Lung (tissue), 12 donors: ENCODE measurements around the gene EIF4E1B. TPM values are rescaled to one million over a fixed set of nuclear protein-coding genes. Genes with fewer than 3 reads are reported as not detected.

Source experiments
- ATAC-seq: fragments of 200-7000 bp; cut with Tn5 transposase; one replicate; pipeline ENCODE4 v1.9.1; 2020; ENCODE audit warnings: moderate number of reproducible peaks; ENCODE audit not compliant: insufficient read depth, low FRiP score
- DNase-seq, 3 donors: peaks; one replicate each; pipeline ENCODE4 v3.0.0-alpha.2; 2013 to 2017
- H3K27ac ChIP-seq, 2 donors: one replicate each; pipeline ENCODE4 v1.5.1; 2013; ENCODE audit warnings: mild to moderate bottlenecking in 2 of 2, moderate library complexity in 2 of 2, control low read depth in 1 of 2, inconsistent platforms in 1 of 2, low read depth in 1 of 2, low read length in 1 of 2
- H3K27me3 ChIP-seq, 3 donors: one replicate each; pipeline ENCODE4 v1.5.1; 2013; ENCODE audit warnings: low read length in 2 of 3; ENCODE audit not compliant: control insufficient read depth in 3 of 3, insufficient read depth in 3 of 3
- H3K36me3 ChIP-seq, 4 donors: one replicate each; pipeline ENCODE4 v1.5.1; 2013; ENCODE audit warnings: low read length in 4 of 4, mild to moderate bottlenecking in 1 of 4, moderate library complexity in 1 of 4; ENCODE audit not compliant: control insufficient read depth in 4 of 4, insufficient read depth in 4 of 4
- H3K4me1 ChIP-seq, 5 donors: one replicate each; pipeline ENCODE4 v1.5.1; 2013; ENCODE audit warnings: low read length in 5 of 5, mild to moderate bottlenecking in 2 of 5, moderate library complexity in 1 of 5; ENCODE audit not compliant: control insufficient read depth in 5 of 5, insufficient read depth in 5 of 5
- H3K4me3 ChIP-seq: one replicate; pipeline ENCODE4 v1.5.1; 2013; ENCODE audit warnings: mild to moderate bottlenecking, control low read depth, moderate library complexity
- H3K9ac ChIP-seq, 2 donors: one replicate each; pipeline ENCODE4 v1.5.1; 2013; ENCODE audit warnings: low read length in 2 of 2, control low read depth in 1 of 2; ENCODE audit not compliant: insufficient read depth in 1 of 2
- H3K9me3 ChIP-seq, 4 donors: one replicate each; pipeline ENCODE4 v1.5.1; 2013; ENCODE audit warnings: low read length in 3 of 4, mild to moderate bottlenecking in 1 of 4, moderate library complexity in 1 of 4; ENCODE audit not compliant: control insufficient read depth in 4 of 4, insufficient read depth in 3 of 4
- CTCF ChIP-seq: IDR thresholded peaks from 2 replicates; pipeline ENCODE4 v1.5.1; 2012; ENCODE audit warnings: mild to moderate bottlenecking; ENCODE audit errors: control extremely low read depth, extremely low read depth
- WGBS, 2 donors: extraction: QIAGEN DNeasy Blood & Tissue Kit; methylation state at CpG; one replicate each; pipeline ENCODE4 v1.1.7; 2013; 5-methylcytosine and 5-hydroxymethylcytosine counted together
- polyA plus RNA-seq, 2 donors: library from polyadenylated mRNA; stranded (reverse); fragments of 200-250 nt; gene quantifications; one replicate each; pipeline ENCODE4 v1.2.1, GENCODE V29; 2013
- total RNA-seq, 2 donors: library from RNA; depleted of rRNA in 1 of 2; stranded (reverse); fragments of >200 nt in 1 of 2; gene quantifications; one replicate each; pipeline ENCODE4 v1.2.1, GENCODE V29; 2014 to 2021
- donor health status: control.
- donor health status: control.
- donor health status: Bipolar disorder and iron deficiency.
- donor health status: healthy.
- donor health status: DM: yes; HTN: yes; CAD: no.

EIF4E1B gene
- total and polyA plus RNA-seq, 4 donors, result not detected

GRCh38 chr5:176692839-176693476 lies 62.5 kb downstream of the EIF4E1B start:
- H3K36me3 ChIP-seq, result no peaks in the 10 kb centered on the region
- TF ChIP-seq CTCF, result no peak
- peaks cover 0 to 11% (median 0%) of the 10 kb centered on the region in 5 donors for H3K4me1 ChIP-seq
- H3K9ac ChIP-seq, result no peak overlapping the region
- ATAC-seq (no peak), DNase-seq (peak in 2 of 3 donors; percentile 12 to 37)
- H3K4me3 ChIP-seq, result no peak overlapping the region
- H3K27me3 ChIP-seq, result peaks cover 0 to 15% (median 8%) of the 10 kb centered on the region in 3 donors
- peaks cover 0 to 8% (median 0%) of the 10 kb centered on the region in 4 donors for H3K9me3 ChIP-seq
- H3K27ac ChIP-seq, result no peak overlapping the region
- 12 to 14% methylated on average over 13 of the region's 13 CpGs for WGBS, 2 donors

DNA sequence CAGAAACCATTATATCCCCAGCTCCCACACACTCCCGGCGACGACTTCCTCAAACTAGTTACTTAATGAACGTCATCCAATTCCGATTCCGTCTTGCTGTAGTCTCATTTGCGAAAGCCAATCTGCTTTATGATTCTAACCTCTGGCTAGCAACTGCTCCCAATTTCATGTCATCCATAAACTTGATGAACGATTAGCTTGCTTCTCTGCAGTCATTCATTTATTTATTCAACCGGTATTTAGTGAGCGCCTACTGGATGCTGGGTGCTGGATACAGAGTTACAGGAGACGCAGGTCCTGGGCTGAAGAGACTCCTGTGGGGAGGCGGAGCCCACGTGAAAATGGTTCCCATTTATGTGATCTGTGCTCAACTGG lies 63.0 kb downstream of the EIF4E1B start:
- Histone ChIP-seq H3K9ac (no peak overlapping the region), H3K4me1 (peaks cover 0 to 11% (median 0%) of the 10 kb centered on the region in 5 donors), H3K4me3 (no peak overlapping the region), H3K27ac (no peak overlapping the region), H3K27me3 (peaks cover 0 to 17% (median 8%) of the 10 kb centered on the region in 3 donors), H3K36me3 (no peaks in the 10 kb centered on the region), H3K9me3 (peaks cover 0 to 3% (median 0%) of the 10 kb centered on the region in 4 donors)
- no peak for ATAC-seq
- peak in 2 of 3 donors; percentile 26 to 50 for DNase-seq
- WGBS, 2 donors, result 37 to 47% methylated on average over 13 of the region's 13 CpGs
- no peak for TF ChIP-seq CTCF

DNA sequence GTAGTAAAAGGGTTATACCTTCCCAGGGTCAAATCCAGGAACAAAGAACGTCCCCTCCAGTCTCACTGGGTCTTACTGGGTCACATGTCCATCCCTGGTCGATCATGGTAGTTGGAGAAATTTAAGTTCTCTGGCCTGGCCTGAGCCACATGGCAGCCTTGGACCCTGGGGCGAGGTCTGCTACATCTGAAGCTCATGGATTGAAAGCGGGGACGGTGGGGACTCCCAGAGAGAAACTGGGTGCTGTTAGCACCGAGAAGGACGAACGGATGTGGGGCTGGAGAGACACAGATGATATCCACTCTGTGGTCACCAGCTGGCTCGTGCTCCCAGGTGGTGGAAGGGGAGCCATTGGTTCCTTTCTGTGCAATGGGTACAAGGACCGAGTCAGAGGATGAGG lies 63.7 kb downstream of the EIF4E1B start:
- 82 to 89% methylated on average over 10 of the region's 10 CpGs for WGBS, 2 donors
- no peak for DNase-seq

More for the DNA sequence above, 63.7 kb downstream of the EIF4E1B start:
- Histone ChIP-seq H3K36me3 (no peaks in the 10 kb centered on the region), H3K27me3 (peaks cover 0 to 19% (median 9%) of the 10 kb centered on the region in 3 donors), H3K4me1 (peaks cover 0 to 11% (median 0%) of the 10 kb centered on the region in 5 donors), H3K9me3 (peaks cover 0 to 3% (median 0%) of the 10 kb centered on the region in 4 donors), H3K27ac (no peak overlapping the region), H3K9ac (no peak overlapping the region), H3K4me3 (no peak overlapping the region)
- no peak for TF ChIP-seq CTCF
- ATAC-seq, result no peak
